HL-60 (cell line): ENCODE data around the gene NCBP2.

Experiments
- CTCF ChIP-seq: IDR thresholded peaks from one replicate; pipeline ENCODE4 v1.5.1; 2011; ENCODE audit warnings: low read length, control low read depth, inconsistent platforms; ENCODE audit not compliant: insufficient read depth
- POLR2AphosphoS5 ChIP-seq: IDR thresholded peaks from 2 replicates; pipeline ENCODE4 v1.6.1; 2012; ENCODE audit warnings: low read depth
- REST ChIP-seq: IDR thresholded peaks from 2 replicates; pipeline ENCODE4 v1.6.1; 2012; ENCODE audit warnings: low read depth; ENCODE audit not compliant: insufficient replicate concordance
- SPI1 ChIP-seq: IDR thresholded peaks from 2 replicates; pipeline ENCODE4 v1.6.1; 2012; ENCODE audit warnings: low read depth, mild to moderate bottlenecking, borderline replicate concordance

- TF ChIP-seq REST (no peak), CTCF (no peak), POLR2AphosphoS5 (no peak), SPI1 (no peak)
Observed at GRCh38 chr3:196938124-196938523, 4.2 kb downstream of the NCBP2 start.
